GM19193 (cell line): Measurements from ENCODE around the gene CD302.

Experiments used
- POLR2A ChIP-seq: IDR thresholded peaks from 4 replicates; pipeline ENCODE4 v1.6.1; 2011; ENCODE audit not compliant: insufficient read depth, insufficient read length; ENCODE audit errors: extremely low read depth

CD302 gene

DNA sequence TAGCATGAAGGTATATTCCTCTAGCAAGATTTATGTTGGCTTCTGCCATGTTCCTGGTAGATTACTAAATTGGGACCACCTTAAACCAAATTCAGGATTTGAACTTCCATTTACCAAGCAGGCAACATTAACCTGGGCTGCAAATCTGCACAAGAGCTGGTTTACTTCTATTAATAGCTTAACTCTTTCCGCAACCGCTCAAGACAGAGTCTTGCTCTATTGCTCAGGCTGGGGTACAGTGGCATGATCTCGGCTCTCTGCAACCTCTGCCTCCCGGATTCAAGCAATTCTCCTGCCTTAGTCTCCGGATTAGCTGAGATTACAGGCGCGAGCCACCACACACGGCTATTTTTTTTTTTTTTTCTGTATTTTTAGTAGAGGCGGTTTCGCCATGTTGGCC lies 77.3 kb downstream of the CD302 start:
- no peak for TF ChIP-seq POLR2A
